GM12873 (cell line): Measurements from ENCODE around the gene TAF4.

Experiments
- CTCF ChIP-seq: IDR thresholded peaks from 2 replicates; pipeline ENCODE4 v1.5.1; 2012; ENCODE audit warnings: low read depth, mild to moderate bottlenecking, moderate library complexity, low read length, control low read depth; ENCODE audit not compliant: insufficient read depth; ENCODE audit errors: missing control alignments

Gene TAF4

GRCh38 chr20:62031462-62032092, 34.1 kb downstream of the TAF4 start:
- no peak for TF ChIP-seq CTCF

GRCh38 chr20:62030834-62031434, 34.7 kb downstream of the TAF4 start:
- no peak for TF ChIP-seq CTCF

- no peak for TF ChIP-seq CTCF
Measured at GRCh38 chr20:62030357-62030756, 35.3 kb downstream of the TAF4 start.

GRCh38 chr20:62029949-62030348, 35.7 kb downstream of the TAF4 start:
- TF ChIP-seq CTCF, result no peak

- no peak for TF ChIP-seq CTCF
Measured at GRCh38 chr20:62029296-62029695, 36.4 kb downstream of the TAF4 start.

- TF ChIP-seq CTCF, result no peak
Measured at GRCh38 chr20:62028384-62028783, 37.3 kb downstream of the TAF4 start.

- TF ChIP-seq CTCF, result no peak
Measured at GRCh38 chr20:62027698-62028321, 37.9 kb downstream of the TAF4 start.
